HepG2 (cell line): ENCODE measurements around the gene ISG20L2. TPM values are rescaled to one million over a fixed set of nuclear protein-coding genes. Genes with fewer than 3 reads are reported as not detected.
A peak's percentile ranks its signal among the peaks of the same experiment; 100 is the strongest.

Experiments used
- ATAC-seq: fragments of 200-7000 bp; cut with Tn5 transposase; 3 replicates; pipeline ENCODE4 v1.9.1; 2020; ENCODE audit warnings: mild to moderate bottlenecking, moderate library complexity
- BruUV-seq: library from RNA; stranded (reverse); fragments of 400-500 nt; replicated peaks from 2 replicates; lab custom pipeline; 2021; lab: Mats Ljungman, UMichigan
- CTCF ChIA-PET: fragments of 300-600 bp; formaldehyde crosslinking; extraction: SDS; loops from one replicate; lab custom pipeline; 2021; ENCODE audit warnings: low total read pairs, inconsistent platforms, low intra/inter-chr PET ratio; lab: Yijun Ruan, JAX
- POLR2A ChIA-PET: fragments of 350-600 bp; sonication (Branson Sonifier 250); formaldehyde crosslinking; loops from one replicate; lab custom pipeline; 2020; ENCODE audit warnings: antibody characterized with exemption, inconsistent platforms; lab: Yijun Ruan, JAX
- DNase-seq: peaks from one replicate; pipeline ENCODE4 v3.0.0-alpha.2; 2015; ENCODE audit warnings: low spot score
- FAIRE-seq: peaks from 3 replicates; lab custom pipeline; 2011; peaks lifted over from hg19 to GRCh38; lab: Jason Lieb, UNC
- H2AFZ ChIP-seq: one replicate; pipeline ENCODE4 v1.6.1; 2011; ENCODE audit warnings: low read length, inconsistent platforms
- H3K27ac ChIP-seq: fragments of 300-600 bp; 3 replicates; pipeline ENCODE4 v1.8.0; 2011; ENCODE audit warnings: mixed run types, mild to moderate bottlenecking, mixed read lengths, low read length, inconsistent platforms; ENCODE audit not compliant: insufficient read depth; ENCODE audit errors: extremely low read length
- H3K27me3 ChIP-seq, 2 experiments: fragments of 200-600 bp in 1 of 2; 2 replicates in 1 of 2; 3 replicates in 1 of 2; pipeline versions ENCODE4 v1.6.0 to v1.8.0; 2011; ENCODE audit warnings: low read length in 2 of 2, mild to moderate bottlenecking in 2 of 2, moderate library complexity in 2 of 2, inconsistent platforms in 1 of 2; ENCODE audit not compliant: insufficient read depth in 2 of 2, control insufficient read depth in 1 of 2
- H3K36me3 ChIP-seq, 2 experiments: fragments of 200-600 bp in 1 of 2; replicated peaks in 1 of 2; 2 replicates in 1 of 2; 3 replicates in 1 of 2; pipeline versions ENCODE4 v1.5.1 to v1.8.0; 2011; ENCODE audit warnings: low read length in 2 of 2, inconsistent platforms in 1 of 2; ENCODE audit not compliant: insufficient read depth in 2 of 2, control insufficient read depth in 1 of 2
- H3K4me1 ChIP-seq: 2 replicates; pipeline ENCODE4 v1.5.1; 2012; ENCODE audit warnings: low read length, inconsistent platforms; ENCODE audit not compliant: insufficient read depth
- H3K4me2 ChIP-seq: 2 replicates; pipeline ENCODE4 v1.6.0; 2011; ENCODE audit warnings: low read depth, low read length, inconsistent platforms
- H3K4me3 ChIP-seq, 3 experiments: fragments of 200-600 bp in 1 of 3; sonication (generic), shearing (Covaris generic) in 1 of 3; replicated peaks in 1 of 3; 2 replicates each; pipeline ENCODE4 v1.5.1; 2011 to 2016; ENCODE audit warnings: low read length in 3 of 3, inconsistent platforms in 2 of 3, low read depth in 2 of 3, mild to moderate bottlenecking in 2 of 3, control low read depth in 1 of 3, mixed read lengths in 1 of 3; ENCODE audit not compliant: insufficient read depth in 1 of 3
- H3K79me2 ChIP-seq: one replicate; pipeline ENCODE4 v1.6.1; 2011; ENCODE audit warnings: low read length, inconsistent platforms; ENCODE audit not compliant: insufficient read depth
- H3K9ac ChIP-seq: 2 replicates; pipeline ENCODE4 v1.6.0; 2011; ENCODE audit warnings: mild to moderate bottlenecking, low read depth, low read length, inconsistent platforms; ENCODE audit not compliant: insufficient read depth
- H3K9me3 ChIP-seq: 2 replicates; pipeline ENCODE4 v1.5.1; 2012; ENCODE audit warnings: mild to moderate bottlenecking, low read length
- H4K20me1 ChIP-seq: 2 replicates; pipeline ENCODE4 v1.6.0; 2011; ENCODE audit warnings: inconsistent platforms, mild to moderate bottlenecking, low read length, moderate library complexity; ENCODE audit not compliant: insufficient read depth
- ARID5B ChIP-seq: IDR thresholded peaks from 2 replicates; pipeline ENCODE4 v1.4.0; 2020; ENCODE audit warnings: mild to moderate bottlenecking, missing genetic modification reagents
- GATAD2A ChIP-seq: IDR thresholded peaks from 2 replicates; pipeline ENCODE4 v1.6.1; 2016
- HCFC1 ChIP-seq: fragments of 150-350 bp; IDR thresholded peaks from 2 replicates; pipeline ENCODE4 v1.6.1; 2014; ENCODE audit warnings: low read depth, low read length
- HNF4G ChIP-seq, 2 experiments: sonication (generic) in 1 of 2; formaldehyde crosslinking in 1 of 2; IDR thresholded peaks; 2 replicates each; pipeline versions ENCODE4 v1.4.0 to v1.6.1; 2011 to 2020; ENCODE audit warnings: borderline replicate concordance in 2 of 2, low read depth in 2 of 2, mild to moderate bottlenecking in 2 of 2, low read length in 1 of 2, missing genetic modification reagents in 1 of 2, moderate library complexity in 1 of 2
- ISX ChIP-seq: sonication (generic); formaldehyde crosslinking; conservative IDR thresholded peaks from 2 replicates; pipeline ENCODE4 v1.5.0; 2020; ENCODE audit warnings: missing genetic modification reagents
- MYC ChIP-seq: sonication (generic); formaldehyde crosslinking; IDR thresholded peaks from 2 replicates; pipeline ENCODE4 v1.9.0; 2021; ENCODE audit warnings: missing genetic modification reagents, borderline replicate concordance
- PLRG1 ChIP-seq: fragments of 450-650 bp; conservative IDR thresholded peaks from 2 replicates; pipeline ENCODE4 v1.6.1; 2016
- YEATS2 ChIP-seq: sonication (generic); formaldehyde crosslinking; IDR thresholded peaks from 2 replicates; pipeline ENCODE4 v1.4.0; 2020; ENCODE audit warnings: missing genetic modification reagents, borderline replicate concordance
- ZHX2 ChIP-seq, 2 experiments: sonication (generic) in 1 of 2; formaldehyde crosslinking in 1 of 2; IDR thresholded peaks; 2 replicates each; pipeline versions ENCODE4 v1.6.1 to v1.9.0; 2014 to 2022; ENCODE audit warnings: antibody characterized with exemption in 1 of 2, borderline replicate concordance in 1 of 2, inconsistent platforms in 1 of 2, low read depth in 1 of 2, missing genetic modification reagents in 1 of 2
- ZNF619 ChIP-seq: sonication (generic); formaldehyde crosslinking; IDR thresholded peaks from 2 replicates; pipeline ENCODE4 v1.4.0; 2020; ENCODE audit warnings: mild to moderate bottlenecking, missing genetic modification reagents
- ZNF768 ChIP-seq: sonication (generic); formaldehyde crosslinking; IDR thresholded peaks from 2 replicates; pipeline ENCODE4 v1.4.0; 2020; ENCODE audit warnings: missing genetic modification reagents
- WGBS: methylation state at CpG from one replicate; pipeline ENCODE4 v1.1.6; 2017; ENCODE audit warnings: low lambda C conversion rate; 5-methylcytosine and 5-hydroxymethylcytosine counted together
- in situ Hi-C: cut with HindIII; loops from 2 replicates; pipeline ENCODE4 v1.10.0; 2017; ENCODE audit warnings: low pct_unique_long_range_greater_than_20kb; ENCODE audit not compliant: extremely low pct_ligation_motif_present
- intact Hi-C: fragments of 100-400 bp; cut with micrococcal nuclease; formaldehyde crosslinking; loops from one replicate; pipeline ENCODE4 v1.10.0; 2022; ENCODE audit not compliant: unreplicated experiment
- polyA plus RNA-seq, 8 experiments: library from polyadenylated mRNA; depleted of rRNA in 3 of 8; stranded (reverse) in 7 of 8; unstranded in 1 of 8; fragments of >200 nt; fragmentation: Illumina TruSeq in 4 of 8; extraction: Trizol in 4 of 8; gene quantifications; 2 replicates each; pipeline versions ENCODE4 v1.2.1 to v1.2.3, GENCODE V29; 2011 to 2016; ENCODE audit warnings: low read depth in 4 of 8, missing spikeins in 1 of 8, mixed read lengths in 1 of 8; ENCODE audit not compliant: insufficient read depth in 1 of 8
- total RNA-seq, 5 experiments: library from RNA; depleted of rRNA; stranded (reverse); fragments of >200 nt; fragmentation: Illumina TruSeq; extraction: Trizol; gene quantifications; 2 replicates each; pipeline ENCODE4 v1.2.3, GENCODE V29; 2016; ENCODE audit warnings: low read depth in 1 of 5

ISG20L2 gene
- total and polyA plus RNA-seq, 2 of the 13 experiments (the other 11 are each of a cell fraction or from before 2014, with no cell fraction given), result 19.8 to 21.3 TPM

- in situ Hi-C loops (loop anchor here (5.0 kb wide), 1 partner anchor 38 kb away; the partner anchor contains the start of genes ISG20L2 and METTL25B), intact Hi-C loops (loop anchor here (1.0 kb wide), 3 partner anchors 17 to 201 kb away; no protein-coding TSS in a partner anchor)
- WGBS, result under 1% methylated on average over 22 of the region's 23 CpGs
- Histone ChIP-seq H2AFZ (peak overlapping the region; percentile 75), H3K4me3 (peak overlapping the region; percentile 41 to 65 (median 43); a peak in 5 of 6 replicates), H3K27ac (no peak overlapping the region), H3K9ac (peak overlapping the region; percentile 18; the same call in 1 of the 2 replicates), H4K20me1 (no peaks in the 10 kb centered on the region), H3K36me3 (no peaks in the 10 kb centered on the region), H3K9me3 (no peaks in the 10 kb centered on the region), H3K4me1 (peaks cover 40% of the 10 kb centered on the region), H3K79me2 (no peaks in the 10 kb centered on the region), H3K27me3 (peaks cover 18 to 49% of the 10 kb centered on the region in 2 experiments; a peak in 4 of 5 replicates), H3K4me2 (peak overlapping the region; percentile 98)
- no TSS peak for BruUV-seq
- ChIA-PET POLR2A (interaction anchor here (1.0 to 2.5 kb wide), 8 partner anchors 12 to 171 kb away, joined by 3 to 22 read pairs (median 8); partner anchors contain the start of genes ISG20L2, METTL25B, NES and NTRK1), CTCF (interaction anchor here (0.7 to 4.7 kb wide), 9 partner anchors 11 to 200 kb away, joined by 3 to 119 read pairs (median 6); partner anchors contain the start of genes CRABP2, ISG20L2 and METTL25B)
- ATAC-seq (peak; percentile 93), DNase-seq (peak; percentile 75), FAIRE-seq (peak; percentile 91)
- TF ChIP-seq PLRG1, result no peak
- no peak for TF ChIP-seq ISX (CRISPR knock-in tag)
- 0 out of 2 replicates have a peak, but pooled peaks have one; percentile 16 for TF ChIP-seq YEATS2 (CRISPR knock-in tag)
- 0 out of 2 replicates have a peak, but pooled peaks have one; percentile 8 for TF ChIP-seq ARID5B
- TF ChIP-seq MYC (CRISPR knock-in tag), result 0 out of 2 replicates have a peak, but pooled peaks have one; percentile 24
- no peak for TF ChIP-seq HNF4G (IDR thresholded peaks at IDR 0.05; ENCODE audit: borderline replicate concordance, low read depth, low read length)
- TF ChIP-seq HNF4G (CRISPR knock-in tag; IDR thresholded peaks at IDR 0.05; ENCODE audit: borderline replicate concordance, low read depth), result 0 out of 2 replicates have a peak, but pooled peaks have one; percentile 41
- peak; percentile 45; the same call in 1 of the 2 replicates for TF ChIP-seq GATAD2A (CRISPR knock-in tag)
- TF ChIP-seq ZNF619, result 0 out of 2 replicates have a peak, but pooled peaks have one; percentile 42
- no peak for TF ChIP-seq ZHX2 (IDR thresholded peaks at IDR 0.05; ENCODE audit: low read depth)
- no peak for TF ChIP-seq ZHX2 (CRISPR knock-in tag; IDR thresholded peaks at IDR 0.05; ENCODE audit: borderline replicate concordance)
- TF ChIP-seq HCFC1, result 0 out of 2 replicates have a peak, but pooled peaks have one; percentile 8
- peak; percentile 17; the same call in 1 of the 2 replicates for TF ChIP-seq ZNF768 (CRISPR knock-in tag)
Measured at GRCh38 chr1:156689035-156689952, 39.3 kb downstream of the ISG20L2 start.
